Psoas muscle (tissue), 8 donors: ENCODE data around the gene YBEY. TPM values are rescaled to one million over a fixed set of nuclear protein-coding genes. Genes with fewer than 3 reads are reported as not detected.

Experiments
- ATAC-seq, 4 donors: fragments of 200-7000 bp; cut with Tn5 transposase; one replicate each; pipeline ENCODE4 v1.9.1; 2020; ENCODE audit warnings: moderate library complexity in 3 of 4, mild to moderate bottlenecking in 2 of 4
- DNase-seq, 2 donors: peaks; one replicate each; pipeline ENCODE4 v3.0.0-alpha.2; 2020
- H3K27ac ChIP-seq: fragments of 200-600 bp; one replicate; pipeline ENCODE4 v1.8.0; 2022
- H3K27me3 ChIP-seq, 3 donors: fragments of 200-600 bp in 1 of 3; one replicate each; pipeline versions ENCODE4 v1.6.1 to v1.8.0; 2013 to 2022; ENCODE audit warnings: low read length in 2 of 3, mild to moderate bottlenecking in 2 of 3, moderate library complexity in 1 of 3; ENCODE audit not compliant: insufficient read depth in 3 of 3
- H3K36me3 ChIP-seq, 2 donors: fragments of 200-600 bp in 1 of 2; one replicate each; pipeline versions ENCODE4 v1.6.1 to v1.8.0; 2013 to 2022; ENCODE audit warnings: low read depth in 1 of 2, mild to moderate bottlenecking in 1 of 2, moderate library complexity in 1 of 2; ENCODE audit not compliant: insufficient read depth in 1 of 2
- H3K4me1 ChIP-seq: fragments of 200-600 bp; one replicate; pipeline ENCODE4 v1.8.0; 2022
- H3K4me3 ChIP-seq: fragments of 200-600 bp; one replicate; pipeline ENCODE4 v1.8.0; 2022; ENCODE audit warnings: mild to moderate bottlenecking
- H3K9me3 ChIP-seq: fragments of 200-600 bp; one replicate; pipeline ENCODE4 v1.8.0; 2022
- WGBS, 3 donors: extraction: QIAGEN DNeasy Blood & Tissue Kit; methylation state at CpG; one replicate each; pipeline versions ENCODE4 v1.1.6 to v1.1.7; 2013; 5-methylcytosine and 5-hydroxymethylcytosine counted together
- intact Hi-C, 2 donors: fragments of 100-400 bp; cut with DNase I; formaldehyde crosslinking; loops; one replicate each; pipeline versions ENCODE4 v1.11.0 to v1.14.2; 2022
- polyA plus RNA-seq, 3 donors: library from polyadenylated mRNA; stranded (reverse); fragments of 200-250 nt; gene quantifications; one replicate each; pipeline ENCODE4 v1.2.3, GENCODE V29; 2013
- total RNA-seq, 4 donors: library from RNA; stranded (reverse); fragmentation: NEBNext Ultra II Directional in 2 of 4; extraction: Animal tissue kit (Norgen Biotek cat#: 25700) in 2 of 4; gene quantifications; one replicate each; pipeline versions ENCODE4 v1.2.1 to v1.2.4, GENCODE V29; 2021 to 2023
- TF ChIP-seq, protein P1 (sequence below): fragments of 200-600 bp; IDR thresholded peaks from one replicate; pipeline ENCODE4 v1.8.0; 2022; ENCODE audit warnings: antibody characterized with exemption
- donor health status: healthy with polysubstance abuse.
- donor health status: DM: no; HTN: no; CAD: no; lungs with moderate emphysema.
- donor health status: Bipolar disorder and iron deficiency.
- donor health status: healthy.
- donor health status: DM: yes; HTN: yes; CAD: no.
- donor health status: DM: no; HTN: no; CAD: no.
- donor health status: DM: no; HTN: no; CAD: no.
- donor health status: DM: yes; HTN: yes; CAD: no.

The YBEY gene
- total and polyA plus RNA-seq, 7 donors: 4.7 to 18.2 (median 11.0) TPM

DNA sequence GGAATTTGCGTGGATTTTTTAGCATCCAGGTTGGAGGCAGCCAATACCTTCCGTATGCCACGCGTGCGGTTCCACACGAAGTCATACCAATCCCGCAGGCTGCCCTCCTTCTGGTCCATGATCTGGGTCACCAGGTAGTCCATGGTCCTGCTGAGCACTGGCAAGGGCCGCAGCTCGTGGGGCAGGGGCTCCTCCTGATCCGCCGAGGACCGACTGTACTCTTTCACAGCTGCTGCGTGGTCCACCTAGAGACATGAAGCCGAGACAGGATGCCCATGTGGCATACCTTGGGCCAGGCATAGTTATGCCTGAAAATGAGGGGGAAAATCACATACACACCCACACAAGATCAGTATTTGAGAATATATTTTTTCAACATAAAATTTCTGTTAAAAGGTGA, 12.8 kb upstream of the YBEY start:
- ATAC-seq (no peak), DNase-seq (no peak)
- Histone ChIP-seq H3K27me3 (no peaks in the 10 kb centered on the region), H3K36me3 (peaks cover 14 to 100% of the 10 kb centered on the region in 2 donors), H3K4me1 (no peaks in the 10 kb centered on the region), H3K9me3 (no peaks in the 10 kb centered on the region), H3K4me3 (no peak overlapping the region), H3K27ac (no peak overlapping the region)
- 93 to 94% (median 94%) methylated on average over 14 of the region's 14 CpGs for WGBS, 3 donors
- intact Hi-C loops: loop anchor here (5.0 to 10.0 kb wide), 2 partner anchors 36 to 221 kb away; no protein-coding TSS in a partner anchor
- TF ChIP-seq, protein P1, sequence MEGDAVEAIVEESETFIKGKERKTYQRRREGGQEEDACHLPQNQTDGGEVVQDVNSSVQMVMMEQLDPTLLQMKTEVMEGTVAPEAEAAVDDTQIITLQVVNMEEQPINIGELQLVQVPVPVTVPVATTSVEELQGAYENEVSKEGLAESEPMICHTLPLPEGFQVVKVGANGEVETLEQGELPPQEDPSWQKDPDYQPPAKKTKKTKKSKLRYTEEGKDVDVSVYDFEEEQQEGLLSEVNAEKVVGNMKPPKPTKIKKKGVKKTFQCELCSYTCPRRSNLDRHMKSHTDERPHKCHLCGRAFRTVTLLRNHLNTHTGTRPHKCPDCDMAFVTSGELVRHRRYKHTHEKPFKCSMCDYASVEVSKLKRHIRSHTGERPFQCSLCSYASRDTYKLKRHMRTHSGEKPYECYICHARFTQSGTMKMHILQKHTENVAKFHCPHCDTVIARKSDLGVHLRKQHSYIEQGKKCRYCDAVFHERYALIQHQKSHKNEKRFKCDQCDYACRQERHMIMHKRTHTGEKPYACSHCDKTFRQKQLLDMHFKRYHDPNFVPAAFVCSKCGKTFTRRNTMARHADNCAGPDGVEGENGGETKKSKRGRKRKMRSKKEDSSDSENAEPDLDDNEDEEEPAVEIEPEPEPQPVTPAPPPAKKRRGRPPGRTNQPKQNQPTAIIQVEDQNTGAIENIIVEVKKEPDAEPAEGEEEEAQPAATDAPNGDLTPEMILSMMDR: no peak

DNA sequence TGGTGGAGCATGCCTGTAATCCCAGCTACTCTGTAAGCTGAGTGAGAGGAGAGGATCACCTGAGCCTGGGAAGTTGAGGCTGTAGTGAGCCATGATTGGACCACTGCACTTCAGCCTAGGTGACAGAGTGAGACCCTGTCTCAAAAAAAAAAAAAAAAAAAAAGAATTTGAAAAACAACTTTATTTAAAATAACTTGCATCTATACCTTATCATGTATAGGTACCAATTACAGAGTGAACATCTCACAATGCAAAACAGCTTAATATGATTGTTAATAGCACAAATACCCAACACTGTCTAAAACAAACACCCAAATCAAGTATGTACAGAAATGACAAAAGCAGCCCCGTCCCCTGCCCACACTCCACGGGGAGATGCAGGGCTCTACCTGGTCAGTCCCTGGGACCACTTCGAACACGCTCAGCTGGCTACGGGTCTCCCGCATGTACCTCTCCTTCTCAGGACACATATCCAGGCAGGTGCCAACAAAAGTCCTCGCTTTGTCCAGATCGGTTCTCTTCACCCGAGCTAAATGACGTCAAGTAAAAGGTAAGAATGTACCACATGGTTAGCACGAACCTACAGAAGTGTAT, 11.2 kb upstream of the YBEY start:
- DNase-seq (no peak), ATAC-seq (no peak)
- H3K4me1 ChIP-seq: no peaks in the 10 kb centered on the region
- no peaks in the 10 kb centered on the region for H3K9me3 ChIP-seq
- intact Hi-C loops: loop anchor here (5.0 to 10.0 kb wide), 2 partner anchors 38 to 220 kb away; no protein-coding TSS in a partner anchor
- no peak overlapping the region for H3K4me3 ChIP-seq
- TF ChIP-seq, protein P1: no peak
- peaks cover 13 to 100% of the 10 kb centered on the region in 2 donors for H3K36me3 ChIP-seq
- WGBS, 3 donors: 92 to 93% (median 92%) methylated on average over 11 of the region's 11 CpGs
- no peak overlapping the region for H3K27ac ChIP-seq
- no peaks in the 10 kb centered on the region for H3K27me3 ChIP-seq

DNA sequence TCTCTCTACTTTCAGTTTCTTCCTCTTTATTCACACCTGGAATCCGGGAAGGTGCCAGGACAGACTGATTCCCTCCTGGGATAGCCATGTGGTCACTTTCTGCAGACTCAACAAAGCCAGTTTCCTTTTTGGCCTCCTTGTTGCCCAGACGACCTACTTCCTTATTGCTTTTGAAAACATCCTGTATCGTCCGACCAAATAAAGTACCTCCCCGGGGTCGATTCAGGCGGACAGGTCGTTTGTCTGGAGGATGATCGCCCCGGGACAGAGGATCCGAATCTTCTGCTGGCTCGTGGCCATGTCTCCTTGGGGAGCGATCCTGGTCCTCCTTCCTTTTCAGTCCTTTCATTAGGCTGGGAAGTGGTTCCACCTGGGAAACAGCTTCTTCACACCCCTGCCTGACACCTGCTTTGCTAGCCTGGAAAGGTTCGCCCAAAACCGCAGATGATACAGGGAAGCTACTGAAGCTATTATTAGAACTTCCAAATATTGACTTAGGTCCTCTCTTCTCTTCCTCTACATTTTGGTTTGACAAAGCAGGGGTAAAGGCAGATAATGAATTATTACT, 2.0 kb upstream of the YBEY start:
- Histone ChIP-seq H3K27ac (no peak overlapping the region), H3K4me3 (peak overlapping the region; percentile 93), H3K27me3 (no peaks in the 10 kb centered on the region), H3K9me3 (no peaks in the 10 kb centered on the region), H3K36me3 (peaks cover 3 to 77% of the 10 kb centered on the region in 2 donors), H3K4me1 (peaks cover 51% of the 10 kb centered on the region)
- intact Hi-C loops: loop anchor here (10.0 kb wide), 2 partner anchors 51 to 139 kb away; no protein-coding TSS in a partner anchor
- ATAC-seq (no peak), DNase-seq (no peak)
- WGBS, 3 donors: 66 to 70% (median 70%) methylated on average over 15 of the region's 15 CpGs
- TF ChIP-seq, protein P1: no peak

DNA sequence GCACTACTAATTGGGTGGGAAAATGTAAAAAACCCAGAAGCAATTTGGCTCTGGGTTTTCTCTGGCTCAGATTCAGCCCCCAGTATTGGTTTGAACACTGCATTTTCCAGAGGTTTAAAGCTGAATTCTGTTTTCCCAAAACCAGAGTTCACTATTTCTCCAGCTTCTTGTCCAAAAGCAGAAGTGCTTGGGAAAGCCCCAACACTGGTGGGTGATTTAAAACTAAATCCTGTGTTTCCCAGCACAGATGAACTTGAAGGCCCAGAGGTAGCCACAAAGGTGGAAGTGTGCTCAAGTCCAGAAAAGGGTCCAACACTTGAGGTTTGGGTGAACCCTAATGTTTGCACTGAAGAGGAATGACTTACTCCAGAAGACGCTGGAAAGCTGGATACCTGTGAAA, 1.4 kb upstream of the YBEY start:
- H3K36me3 ChIP-seq: peaks cover 3 to 71% of the 10 kb centered on the region in 2 donors
- intact Hi-C loops: loop anchor here (10.0 kb wide), 2 partner anchors 50 to 140 kb away; no protein-coding TSS in a partner anchor
- TF ChIP-seq, protein P1: no peak
- ATAC-seq (no peak), DNase-seq (no peak)
- H3K27me3 ChIP-seq: no peaks in the 10 kb centered on the region
- 86 to 100% (median 95%) methylated on average over 1 of the region's 1 CpG for WGBS, 3 donors
- peak overlapping the region; percentile 93 for H3K4me3 ChIP-seq
- peaks cover 51% of the 10 kb centered on the region for H3K4me1 ChIP-seq
- H3K9me3 ChIP-seq: no peaks in the 10 kb centered on the region
- peak overlapping the region; percentile 96 for H3K27ac ChIP-seq
